ENCODE results near the gene CASTOR1. TPM values are rescaled to one million over a fixed set of nuclear protein-coding genes. Genes with fewer than 3 reads are reported as not detected.

CASTOR1 gene
- total and polyA plus RNA-seq, 9 donors = 3.5 to 7.1 (median 4.8) TPM

DNA sequence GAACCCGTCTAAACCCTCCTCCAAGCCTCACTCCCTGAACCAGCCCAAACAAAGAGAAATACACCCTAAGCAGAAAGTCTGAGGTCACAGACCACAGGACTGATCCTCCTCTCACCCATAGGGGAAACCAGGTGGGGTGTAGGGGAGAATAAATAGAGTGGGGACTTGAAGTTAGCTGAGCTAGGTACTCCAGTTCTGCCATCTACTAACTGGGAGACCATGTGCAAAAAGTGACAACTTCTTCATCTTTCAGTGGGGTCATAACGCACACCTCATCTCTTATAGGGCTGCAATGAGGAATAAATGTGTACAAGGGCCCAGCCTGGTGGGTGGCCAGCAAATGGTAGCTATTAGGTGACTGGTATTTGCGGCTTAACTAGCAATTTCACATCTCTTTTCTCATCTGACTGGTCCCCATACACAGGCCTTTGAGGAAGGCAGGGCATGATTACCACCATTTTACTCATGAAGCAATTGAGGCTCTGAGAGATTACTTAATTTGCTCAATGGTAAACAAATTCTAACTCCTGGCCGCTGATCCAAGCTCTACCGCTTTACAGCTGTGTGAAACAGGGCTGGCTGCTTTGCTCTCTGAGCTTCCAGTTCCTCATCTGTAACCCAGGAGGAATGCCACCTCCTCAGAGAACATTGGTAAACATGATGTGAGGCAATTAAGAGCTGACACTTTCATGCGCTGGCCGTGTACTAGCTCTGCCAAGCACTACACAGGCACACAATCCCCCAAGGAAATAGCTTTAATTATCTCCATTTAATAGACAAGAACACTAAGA, 20.8 kb upstream of the CASTOR1 start:
- Histone ChIP-seq H3K27me3 (ENCODE audit: control insufficient read depth, insufficient read depth, low read length) (no peaks in the 10 kb centered on the region), H3K4me1 (ENCODE audit: control insufficient read depth, insufficient read depth, low read length) (peaks cover 31% of the 10 kb centered on the region), H3K36me3 (ENCODE audit: control insufficient read depth, insufficient read depth, low read length) (no peaks in the 10 kb centered on the region), H3K4me3 (ENCODE audit: low read length) (no peak overlapping the region), H3K9me3 (replicated peaks; ENCODE audit: control insufficient read depth, low read depth, low read length) (no peaks in the 10 kb centered on the region), H3K27ac (ENCODE audit: low read length) (no peak overlapping the region)
- no peak for DNase-seq
- 49% methylated on average over 2 of the region's 7 CpGs for WGBS (ENCODE audit: insufficient coverage)

DNA sequence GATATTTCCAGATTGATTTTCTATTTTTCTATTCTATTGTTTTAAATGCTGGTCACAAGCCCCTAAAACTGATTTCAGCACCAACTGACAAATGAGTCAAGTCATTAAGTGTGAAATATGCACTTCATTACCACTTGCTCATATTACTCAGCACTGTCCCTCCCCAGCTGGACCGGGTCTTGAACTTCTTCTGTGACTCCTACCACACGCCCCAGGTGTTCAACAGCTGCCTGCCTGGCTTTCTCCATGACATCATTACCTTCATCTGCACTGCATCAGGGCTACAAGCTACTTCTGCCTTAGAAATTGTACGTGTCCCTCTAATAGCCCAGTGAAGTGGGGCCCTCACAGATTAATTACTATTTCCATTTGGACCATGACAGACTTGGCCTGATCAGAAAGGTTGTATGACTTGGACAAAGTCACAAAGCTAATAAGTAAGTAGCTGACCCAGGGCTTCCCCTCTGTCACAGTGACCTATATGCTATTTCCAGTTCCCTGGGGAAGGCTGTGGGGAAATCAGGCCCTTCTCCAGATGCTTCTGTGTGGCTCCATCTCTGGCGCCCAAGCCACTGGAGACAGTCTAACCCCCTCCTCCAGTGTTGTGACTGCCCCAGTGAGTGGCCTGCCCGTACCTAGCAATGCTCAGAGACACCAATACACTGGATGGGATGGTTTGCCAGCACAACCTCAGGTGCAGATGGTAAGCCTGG, 19.4 kb upstream of the CASTOR1 start:
- H3K36me3 ChIP-seq (ENCODE audit: control insufficient read depth, insufficient read depth, low read length) = no peaks in the 10 kb centered on the region
- DNase-seq = no peak
- no peak overlapping the region for H3K27ac ChIP-seq (ENCODE audit: low read length)
- H3K4me3 ChIP-seq (ENCODE audit: low read length) = no peak overlapping the region
- no peaks in the 10 kb centered on the region for H3K9me3 ChIP-seq (replicated peaks; ENCODE audit: control insufficient read depth, low read depth, low read length)
- H3K4me1 ChIP-seq (ENCODE audit: control insufficient read depth, insufficient read depth, low read length) = peaks cover 37% of the 10 kb centered on the region
- H3K27me3 ChIP-seq (ENCODE audit: control insufficient read depth, insufficient read depth, low read length) = no peaks in the 10 kb centered on the region
- 31% methylated on average over 4 of the region's 5 CpGs for WGBS (ENCODE audit: insufficient coverage)

DNA sequence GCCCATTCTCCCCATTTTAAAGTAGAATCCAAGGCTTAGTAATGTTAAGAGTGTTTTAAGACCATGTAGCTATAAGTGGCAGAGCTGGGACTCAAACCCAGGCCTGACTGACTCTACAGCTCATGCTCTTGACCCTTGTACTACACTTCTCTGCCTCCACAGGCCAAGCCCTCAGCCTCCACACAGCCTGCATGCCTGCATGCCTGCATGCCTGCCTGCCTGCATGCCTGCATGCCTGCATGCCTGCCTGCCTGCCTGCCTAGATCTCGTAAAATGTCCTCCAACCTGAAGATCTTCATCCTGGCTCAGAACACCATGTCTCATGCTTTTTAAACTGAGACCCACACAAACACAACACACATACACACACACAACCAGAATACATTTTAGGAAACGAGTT, 18.8 kb upstream of the CASTOR1 start:
- WGBS (ENCODE audit: insufficient coverage) = 78% methylated on average over 1 of the region's 2 CpGs
- DNase-seq = no peak
- no peak overlapping the region for H3K27ac ChIP-seq (ENCODE audit: low read length)
- H3K27me3 ChIP-seq (ENCODE audit: control insufficient read depth, insufficient read depth, low read length) = no peaks in the 10 kb centered on the region
- H3K4me3 ChIP-seq (ENCODE audit: low read length) = no peak overlapping the region
- H3K9me3 ChIP-seq (replicated peaks; ENCODE audit: control insufficient read depth, low read depth, low read length) = no peaks in the 10 kb centered on the region
- peaks cover 6% of the 10 kb centered on the region for H3K36me3 ChIP-seq (ENCODE audit: control insufficient read depth, insufficient read depth, low read length)
- H3K4me1 ChIP-seq (ENCODE audit: control insufficient read depth, insufficient read depth, low read length) = peaks cover 37% of the 10 kb centered on the region

DNA sequence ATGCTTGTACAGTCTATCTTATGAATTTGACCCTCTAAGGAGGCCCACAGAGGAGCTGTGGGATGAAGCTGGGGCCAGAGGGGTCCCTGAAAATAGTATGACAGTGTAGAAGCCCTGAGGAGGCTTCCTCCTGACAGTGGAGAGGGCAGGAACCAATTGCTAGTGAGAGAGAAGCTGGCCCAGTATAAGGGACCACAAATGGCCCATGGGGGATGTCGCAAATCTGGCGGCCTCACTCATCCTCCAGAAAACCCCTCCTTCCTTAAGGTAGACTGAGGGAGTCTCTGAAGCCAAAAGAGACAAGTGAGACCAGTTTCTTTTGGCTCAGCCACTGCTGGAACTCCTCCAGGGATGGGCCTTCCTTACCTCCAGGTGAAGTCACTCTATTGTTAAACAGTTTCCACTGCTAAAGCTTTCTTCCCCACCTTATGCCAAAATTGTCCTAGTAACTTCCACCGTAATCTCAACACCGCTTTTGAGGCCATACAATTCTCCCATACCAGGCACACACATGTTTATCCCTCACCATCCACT, 17.8 kb upstream of the CASTOR1 start:
- peak overlapping the region; percentile 35 for H3K27ac ChIP-seq (ENCODE audit: low read length)
- no peak for DNase-seq
- H3K36me3 ChIP-seq (ENCODE audit: control insufficient read depth, insufficient read depth, low read length) = peaks cover 9% of the 10 kb centered on the region

GRCh38 chr22:30306627-30307011, 17.3 kb upstream of the CASTOR1 start:
- H3K27me3 ChIP-seq (ENCODE audit: control insufficient read depth, insufficient read depth, low read length) = no peaks in the 10 kb centered on the region
- no peaks in the 10 kb centered on the region for H3K9me3 ChIP-seq (replicated peaks; ENCODE audit: control insufficient read depth, low read depth, low read length)
- H3K27ac ChIP-seq (ENCODE audit: low read length) = peak overlapping the region; percentile 35
- H3K4me1 ChIP-seq (ENCODE audit: control insufficient read depth, insufficient read depth, low read length) = peaks cover 43% of the 10 kb centered on the region
- WGBS (ENCODE audit: insufficient coverage) = no CpG with 5 or more reads among the region's 1 CpG
- H3K4me3 ChIP-seq (ENCODE audit: low read length) = no peak overlapping the region
- DNase-seq = no peak
- peaks cover 10% of the 10 kb centered on the region for H3K36me3 ChIP-seq (ENCODE audit: control insufficient read depth, insufficient read depth, low read length)

More for the DNA sequence above, 17.8 kb upstream of the CASTOR1 start:
- H3K4me3 ChIP-seq (ENCODE audit: low read length) = no peak overlapping the region
- H3K27me3 ChIP-seq (ENCODE audit: control insufficient read depth, insufficient read depth, low read length) = no peaks in the 10 kb centered on the region
- no peaks in the 10 kb centered on the region for H3K9me3 ChIP-seq (replicated peaks; ENCODE audit: control insufficient read depth, low read depth, low read length)
- H3K4me1 ChIP-seq (ENCODE audit: control insufficient read depth, insufficient read depth, low read length) = peaks cover 41% of the 10 kb centered on the region
- 54% methylated on average over 3 of the region's 4 CpGs for WGBS (ENCODE audit: insufficient coverage)

DNA sequence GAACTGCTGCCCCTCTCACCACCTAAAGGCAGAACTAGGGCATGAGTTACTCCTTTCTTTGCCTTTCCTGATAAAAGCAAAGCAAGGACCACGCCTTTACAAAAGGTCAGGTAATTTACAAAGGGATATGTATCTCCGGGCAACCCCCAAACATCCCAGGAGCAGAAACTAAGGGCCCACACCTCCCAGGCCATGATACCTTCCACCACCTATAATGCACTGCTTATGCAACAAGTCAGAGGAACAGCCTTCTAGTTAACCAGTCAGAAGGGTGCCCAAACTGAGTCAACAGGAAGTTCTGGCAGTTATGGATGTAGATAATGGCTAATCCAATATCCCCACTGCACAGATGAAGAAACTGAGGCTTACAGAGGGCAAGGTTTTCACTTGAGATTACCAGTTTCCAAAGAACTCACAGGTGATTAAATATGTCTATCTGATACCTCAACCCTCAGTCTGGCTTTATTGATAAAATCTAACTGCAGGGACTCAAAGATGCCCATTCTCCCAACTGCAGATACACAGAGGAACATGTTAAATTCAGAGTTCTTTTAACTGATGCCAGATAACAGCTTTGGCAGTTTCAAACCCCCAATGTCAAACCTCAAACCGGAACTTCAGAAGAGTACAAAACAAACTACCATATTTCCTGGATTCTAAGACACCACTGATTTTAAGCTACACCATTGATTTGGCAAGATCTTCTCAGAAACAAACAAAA, 16.8 kb upstream of the CASTOR1 start:
- peaks cover 41% of the 10 kb centered on the region for H3K4me1 ChIP-seq (ENCODE audit: control insufficient read depth, insufficient read depth, low read length)
- peak overlapping the region; percentile 43 for H3K27ac ChIP-seq (ENCODE audit: low read length)
- WGBS (ENCODE audit: insufficient coverage) = 17% methylated on average over 1 of the region's 3 CpGs
- no peaks in the 10 kb centered on the region for H3K27me3 ChIP-seq (ENCODE audit: control insufficient read depth, insufficient read depth, low read length)
- H3K9me3 ChIP-seq (replicated peaks; ENCODE audit: control insufficient read depth, low read depth, low read length) = no peaks in the 10 kb centered on the region
- H3K36me3 ChIP-seq (ENCODE audit: control insufficient read depth, insufficient read depth, low read length) = peaks cover 10% of the 10 kb centered on the region
- no peak for DNase-seq
- no peak overlapping the region for H3K4me3 ChIP-seq (ENCODE audit: low read length)

DNA sequence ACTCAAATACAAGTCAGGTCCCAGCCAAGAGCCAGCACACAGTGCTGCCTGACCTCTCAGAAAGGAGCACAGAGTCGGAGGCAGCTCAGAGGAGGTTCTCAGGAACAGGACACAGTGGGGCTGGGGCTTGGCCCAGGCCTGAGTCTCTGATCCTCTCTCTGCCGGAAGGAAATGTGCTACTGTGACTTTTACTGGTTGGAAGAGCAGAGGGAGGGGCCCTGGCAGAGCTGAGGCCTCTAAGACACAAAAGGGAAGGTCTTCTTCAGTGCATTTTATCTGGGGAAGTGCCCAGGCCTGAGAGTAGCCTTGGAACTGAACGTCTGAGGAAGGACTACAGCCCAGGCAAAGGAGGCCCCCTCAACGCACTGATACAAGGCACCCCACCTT, 16.2 kb upstream of the CASTOR1 start:
- Histone ChIP-seq H3K36me3 (ENCODE audit: control insufficient read depth, insufficient read depth, low read length) (peaks cover 16% of the 10 kb centered on the region), H3K4me3 (ENCODE audit: low read length) (no peak overlapping the region), H3K27me3 (ENCODE audit: control insufficient read depth, insufficient read depth, low read length) (no peaks in the 10 kb centered on the region), H3K4me1 (ENCODE audit: control insufficient read depth, insufficient read depth, low read length) (peaks cover 35% of the 10 kb centered on the region), H3K9me3 (replicated peaks; ENCODE audit: control insufficient read depth, low read depth, low read length) (no peaks in the 10 kb centered on the region), H3K27ac (ENCODE audit: low read length) (peak overlapping the region; percentile 43)
- peak; percentile 92 for DNase-seq
- 11% methylated on average over 4 of the region's 4 CpGs for WGBS (ENCODE audit: insufficient coverage)

GRCh38 chr22:30304495-30305244, 15.4 kb upstream of the CASTOR1 start:
- Histone ChIP-seq H3K27me3 (ENCODE audit: control insufficient read depth, insufficient read depth, low read length) (no peaks in the 10 kb centered on the region), H3K4me1 (ENCODE audit: control insufficient read depth, insufficient read depth, low read length) (peaks cover 35% of the 10 kb centered on the region), H3K27ac (ENCODE audit: low read length) (no peak overlapping the region), H3K9me3 (replicated peaks; ENCODE audit: control insufficient read depth, low read depth, low read length) (no peaks in the 10 kb centered on the region), H3K4me3 (ENCODE audit: low read length) (no peak overlapping the region), H3K36me3 (ENCODE audit: control insufficient read depth, insufficient read depth, low read length) (peaks cover 18% of the 10 kb centered on the region)
- no peak for DNase-seq
- WGBS (ENCODE audit: insufficient coverage) = 85% methylated on average over 4 of the region's 7 CpGs

DNA sequence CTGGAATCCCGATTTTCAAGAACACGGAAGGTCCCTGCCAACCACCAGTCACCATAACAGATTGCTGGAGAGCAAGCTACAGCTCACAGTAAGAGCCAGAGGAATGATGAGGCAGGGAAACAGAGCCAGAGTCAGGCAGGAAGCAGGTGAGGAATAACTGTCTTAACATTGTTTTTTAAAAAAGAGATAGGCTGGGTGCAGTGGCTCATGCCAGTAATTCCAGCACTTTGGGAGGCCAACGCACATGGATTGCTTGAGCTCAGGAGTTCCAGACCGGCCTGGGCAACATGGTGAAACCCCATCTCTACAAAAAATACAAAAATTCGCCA, 13.5 kb upstream of the CASTOR1 start:
- H3K4me1 ChIP-seq (ENCODE audit: control insufficient read depth, insufficient read depth, low read length) = peaks cover 29% of the 10 kb centered on the region
- 80% methylated on average over 1 of the region's 5 CpGs for whole genome bisulfite sequencing (ENCODE audit: insufficient coverage)

More for the DNA sequence above, 13.5 kb upstream of the CASTOR1 start:
- Histone ChIP-seq H3K36me3 (ENCODE audit: control insufficient read depth, insufficient read depth, low read length) (peaks cover 35% of the 10 kb centered on the region), H3K27me3 (ENCODE audit: control insufficient read depth, insufficient read depth, low read length) (no peaks in the 10 kb centered on the region), H3K4me3 (ENCODE audit: low read length) (no peak overlapping the region), H3K27ac (ENCODE audit: low read length) (peak overlapping the region; percentile 13), H3K9me3 (replicated peaks; ENCODE audit: control insufficient read depth, low read depth, low read length) (no peaks in the 10 kb centered on the region)
- DNase-seq = no peak

Measured in muscle of leg (tissue), 11 donors.